NCI-H1436 (cell line): ENCODE data around the gene GC.
A peak's percentile ranks its signal among the peaks of the same experiment; 100 is the strongest.
"Not testable (repeated sequence)": the region's sequence is repeated elsewhere in the genome, so short reads cannot be mapped to it uniquely, and the experiment has no call there.

ENCODE experiments used
- DNase-seq: peaks from one replicate; lab custom pipeline; 2025; lab: John Stamatoyannopoulos, UW

The GC gene

DNA sequence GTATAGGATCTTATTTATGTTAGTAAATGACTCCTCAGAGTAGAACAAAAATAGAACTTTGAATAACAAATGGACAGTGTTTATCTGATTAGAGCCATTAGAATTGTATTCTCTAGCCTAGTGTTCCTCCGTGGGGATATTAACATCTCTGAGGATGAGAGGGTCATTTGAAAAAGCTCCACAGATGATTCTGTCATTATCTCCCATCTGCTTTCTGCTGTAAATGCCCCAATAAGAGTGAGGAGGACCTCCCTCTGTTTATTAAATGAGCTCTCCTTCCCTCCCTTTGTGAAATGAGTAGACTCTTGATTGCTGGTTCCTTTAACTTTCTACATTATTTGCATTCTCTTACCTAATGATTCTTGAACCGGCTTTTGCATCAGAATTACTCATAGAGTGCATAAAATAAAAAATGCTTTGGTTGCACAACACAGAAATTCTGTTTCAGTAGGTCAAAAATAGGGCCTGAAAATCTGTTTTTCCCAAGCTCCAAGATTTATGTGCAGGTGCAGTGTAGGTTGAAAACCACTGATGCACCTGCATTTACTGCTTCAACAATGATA, 18.0 kb downstream of the GC start:
- no peak for DNase-seq

DNA sequence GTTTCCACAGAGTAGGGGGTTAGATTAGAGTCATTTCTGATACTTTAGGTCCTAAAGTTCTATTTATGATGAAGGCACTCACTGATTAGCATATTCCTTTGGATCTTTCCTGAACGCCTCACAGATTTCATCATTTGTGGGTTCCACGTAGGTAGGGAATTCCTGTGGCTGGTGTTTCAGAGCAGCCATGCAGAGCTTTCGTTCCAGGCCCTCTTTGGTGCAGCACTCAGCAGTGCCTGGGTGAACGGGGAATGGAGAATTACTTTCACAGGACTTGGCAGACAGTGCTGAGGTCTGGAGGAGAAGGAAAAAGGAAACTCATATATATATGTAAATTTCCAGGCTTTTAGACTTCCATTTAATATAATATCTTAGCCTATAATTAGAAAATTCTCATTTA, 18.5 kb downstream of the GC start:
- no peak for DNase-seq

DNA sequence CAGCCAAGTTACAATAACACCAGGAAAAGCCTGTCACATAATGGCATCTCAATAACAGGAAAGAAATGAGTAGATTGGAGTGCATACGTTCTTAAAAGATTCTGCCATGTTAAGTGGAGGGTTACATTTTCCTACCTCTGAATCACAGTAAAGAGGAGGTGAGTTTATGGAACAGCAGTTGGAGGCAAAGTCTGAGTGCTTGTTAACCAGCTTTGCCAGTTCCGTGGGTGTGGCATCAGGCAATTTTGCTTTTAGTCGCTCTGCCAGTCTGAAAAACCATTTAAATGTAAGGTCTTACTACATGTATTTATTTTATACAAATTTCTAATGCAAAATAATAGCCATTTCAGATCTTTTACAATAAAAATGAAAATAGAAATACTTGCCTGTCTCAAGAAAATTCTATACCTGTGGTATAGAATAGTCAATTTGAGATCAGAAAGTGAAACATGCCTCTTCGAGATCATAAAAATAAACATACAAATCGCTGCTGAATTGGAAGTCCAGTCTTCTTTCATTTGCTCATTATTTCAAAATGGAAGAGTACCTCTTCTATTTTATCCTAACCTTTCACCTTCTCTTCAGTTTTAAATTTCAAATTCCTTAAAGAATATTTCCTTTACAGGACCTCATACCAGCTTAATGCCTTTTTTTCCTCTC, 31.4 kb downstream of the GC start:
- no peak for DNase-seq

DNA sequence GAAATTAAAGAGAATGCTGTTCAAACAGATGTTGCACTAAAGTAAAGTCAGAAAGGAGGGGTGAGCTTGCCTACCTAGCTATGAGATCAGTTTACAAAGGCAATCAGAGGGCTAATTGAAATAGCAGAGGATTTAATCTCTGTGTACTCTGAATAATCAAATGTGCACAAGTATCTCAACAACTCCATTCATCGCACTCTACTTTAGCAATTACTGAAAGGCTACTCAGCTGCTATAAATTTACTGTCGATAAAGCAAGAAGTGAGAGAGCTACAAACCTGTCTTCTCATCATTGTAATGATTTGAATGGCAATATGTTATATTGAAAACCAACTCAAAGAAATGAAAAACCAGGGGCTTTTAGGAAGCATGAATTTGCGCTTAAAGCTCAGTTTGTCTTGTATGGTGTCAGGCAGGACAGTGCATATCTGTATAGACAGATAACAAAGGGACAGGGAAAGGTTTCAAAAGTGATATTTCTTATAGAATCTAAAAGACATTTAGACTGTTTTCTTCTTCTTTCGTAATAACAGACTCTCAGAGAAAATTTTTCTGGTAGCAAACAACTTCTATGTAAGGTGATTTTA, 34.8 kb downstream of the GC start:
- no peak for DNase-seq

DNA sequence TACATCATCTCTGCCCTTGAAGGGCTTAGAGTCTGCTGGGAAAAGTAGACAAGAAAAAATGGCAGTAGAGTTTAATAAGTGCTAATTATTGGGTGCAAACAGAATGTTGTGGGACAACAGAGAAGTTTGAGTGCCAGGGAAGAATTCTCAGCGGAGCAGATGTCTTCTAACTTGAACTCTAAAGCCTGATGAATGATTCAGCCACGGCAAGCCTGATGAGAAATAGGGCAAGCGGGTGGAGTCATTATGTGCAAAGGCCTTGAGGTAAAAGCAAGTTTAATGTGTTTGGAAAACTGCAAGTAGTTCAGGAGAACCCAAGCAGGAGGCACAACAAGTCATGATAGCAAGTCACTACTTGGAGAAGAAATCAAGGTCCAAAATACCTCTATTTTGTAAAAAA, 37.5 kb downstream of the GC start:
- DNase-seq: no peak

DNA sequence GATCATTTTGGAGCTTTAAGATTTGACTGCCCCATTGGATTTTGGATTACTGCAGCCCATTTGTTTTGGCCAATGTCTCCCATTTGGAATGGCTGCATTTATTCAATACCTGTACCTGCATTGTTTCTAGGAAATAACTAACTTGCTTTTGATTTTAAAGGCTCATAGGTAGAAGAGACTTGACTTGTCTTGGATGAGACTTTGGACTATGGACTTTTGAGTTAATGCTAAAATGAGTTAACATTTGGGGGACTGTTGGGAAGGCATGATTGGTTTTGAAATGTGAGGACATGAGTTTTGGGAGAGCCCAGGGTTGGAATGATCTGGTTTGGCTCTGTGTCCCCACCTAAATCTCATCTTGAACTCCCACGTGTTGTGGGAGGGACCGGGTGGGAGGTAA, 45.1 kb downstream of the GC start:
- not testable (repeated sequence) for DNase-seq

DNA sequence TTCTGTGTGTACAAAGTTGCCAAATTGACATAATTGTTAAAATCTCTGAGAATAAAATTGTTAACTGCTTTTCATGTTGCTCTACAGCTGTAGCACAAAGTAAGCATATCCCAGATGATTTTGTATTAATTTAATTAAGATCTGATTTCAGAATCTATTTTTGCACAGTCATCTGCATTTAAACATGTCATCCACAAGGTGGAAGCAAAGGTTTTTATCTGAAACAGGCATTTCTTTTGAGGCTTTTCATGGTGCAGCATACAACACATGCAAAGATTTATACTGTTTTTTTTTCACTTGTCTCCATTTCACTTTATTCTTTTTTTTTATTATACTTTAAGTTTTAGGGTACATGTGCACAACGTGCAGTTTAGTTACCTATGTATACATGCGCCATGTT, 51.2 kb downstream of the GC start:
- DNase-seq: peak; percentile 2

DNA sequence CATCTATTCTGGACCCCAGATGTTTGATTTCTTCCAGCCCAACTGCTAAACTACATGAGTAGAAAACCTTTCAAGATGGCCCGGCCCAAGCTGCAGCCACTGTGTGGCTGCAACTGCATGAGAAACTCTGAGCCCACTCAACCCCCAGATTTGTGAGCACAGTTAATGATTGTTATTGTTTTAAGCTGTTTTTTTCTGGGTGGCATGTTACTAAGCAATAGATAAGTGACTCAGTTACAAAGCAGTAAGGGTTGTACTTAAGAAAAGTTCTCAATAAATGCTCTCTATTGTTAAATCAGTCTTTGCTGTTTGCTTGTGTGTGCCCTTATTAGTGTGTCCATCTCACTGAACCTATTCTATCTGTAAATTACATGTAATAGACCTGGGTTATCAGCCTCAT, 51.8 kb downstream of the GC start:
- no peak for DNase-seq

DNA sequence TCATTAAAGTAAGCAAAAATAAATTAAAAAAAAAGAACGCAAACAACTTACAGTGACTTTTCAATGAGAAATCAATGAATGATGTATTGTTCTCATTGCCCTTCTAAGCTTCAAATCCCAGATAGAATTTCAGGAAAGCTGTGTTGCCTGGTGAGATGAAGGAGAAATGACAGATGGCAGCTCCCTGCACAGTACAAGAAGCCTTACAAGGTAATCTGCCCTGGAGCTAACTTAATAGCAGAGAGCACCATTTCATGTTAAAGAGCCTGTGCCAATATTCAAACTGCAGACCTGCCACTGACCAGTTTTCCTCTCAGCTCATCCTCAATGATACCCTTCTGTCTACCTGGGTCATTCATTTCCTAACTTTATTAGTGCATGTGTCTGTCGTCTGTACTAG, 54.0 kb downstream of the GC start:
- DNase-seq: no peak

DNA sequence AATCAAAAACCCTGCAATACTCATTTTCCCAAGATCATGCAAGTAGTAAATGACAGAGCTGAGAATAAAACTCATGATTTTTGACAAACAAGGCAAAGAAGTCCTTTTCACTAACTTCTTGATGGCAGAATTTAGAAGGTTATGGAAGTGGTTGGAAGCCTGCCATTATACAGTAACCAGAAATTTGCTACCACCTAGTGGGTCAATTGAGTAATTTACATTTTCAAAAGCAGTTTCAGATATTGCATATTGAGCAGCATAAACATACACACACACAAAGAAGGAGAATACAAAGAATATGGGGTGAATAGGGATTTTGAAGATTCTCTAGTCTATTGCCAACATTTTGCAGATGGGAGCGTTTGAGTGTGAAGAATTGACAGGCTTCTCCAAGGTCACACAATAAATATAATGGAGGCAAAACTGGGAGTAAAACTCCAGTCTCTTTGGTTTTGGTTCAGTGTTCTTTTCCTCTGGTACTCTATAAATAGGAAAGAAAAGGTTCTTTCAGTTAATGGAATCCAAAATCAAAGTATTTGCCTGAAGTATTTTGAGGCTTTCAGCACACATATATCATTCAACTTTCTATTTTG, 70.2 kb downstream of the GC start:
- peak; percentile 4 for DNase-seq

DNA sequence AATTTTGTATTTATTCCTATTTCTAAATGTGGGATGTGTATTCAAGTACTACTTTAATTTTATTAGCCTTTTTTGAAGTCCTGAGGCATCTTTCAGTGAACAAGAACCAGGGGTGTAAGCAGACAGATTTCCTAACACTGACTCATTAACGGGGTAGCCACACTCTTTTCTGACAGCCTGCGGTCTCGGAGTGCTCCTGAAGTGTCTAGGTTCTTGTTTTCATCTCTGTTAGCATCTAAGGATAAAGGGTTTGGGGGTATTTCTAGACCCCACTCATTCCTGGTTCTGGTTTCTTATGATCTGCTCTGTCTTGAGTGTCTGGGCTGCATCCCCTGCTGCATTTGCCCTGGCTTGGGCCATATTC, 71.9 kb downstream of the GC start:
- DNase-seq: no peak

DNA sequence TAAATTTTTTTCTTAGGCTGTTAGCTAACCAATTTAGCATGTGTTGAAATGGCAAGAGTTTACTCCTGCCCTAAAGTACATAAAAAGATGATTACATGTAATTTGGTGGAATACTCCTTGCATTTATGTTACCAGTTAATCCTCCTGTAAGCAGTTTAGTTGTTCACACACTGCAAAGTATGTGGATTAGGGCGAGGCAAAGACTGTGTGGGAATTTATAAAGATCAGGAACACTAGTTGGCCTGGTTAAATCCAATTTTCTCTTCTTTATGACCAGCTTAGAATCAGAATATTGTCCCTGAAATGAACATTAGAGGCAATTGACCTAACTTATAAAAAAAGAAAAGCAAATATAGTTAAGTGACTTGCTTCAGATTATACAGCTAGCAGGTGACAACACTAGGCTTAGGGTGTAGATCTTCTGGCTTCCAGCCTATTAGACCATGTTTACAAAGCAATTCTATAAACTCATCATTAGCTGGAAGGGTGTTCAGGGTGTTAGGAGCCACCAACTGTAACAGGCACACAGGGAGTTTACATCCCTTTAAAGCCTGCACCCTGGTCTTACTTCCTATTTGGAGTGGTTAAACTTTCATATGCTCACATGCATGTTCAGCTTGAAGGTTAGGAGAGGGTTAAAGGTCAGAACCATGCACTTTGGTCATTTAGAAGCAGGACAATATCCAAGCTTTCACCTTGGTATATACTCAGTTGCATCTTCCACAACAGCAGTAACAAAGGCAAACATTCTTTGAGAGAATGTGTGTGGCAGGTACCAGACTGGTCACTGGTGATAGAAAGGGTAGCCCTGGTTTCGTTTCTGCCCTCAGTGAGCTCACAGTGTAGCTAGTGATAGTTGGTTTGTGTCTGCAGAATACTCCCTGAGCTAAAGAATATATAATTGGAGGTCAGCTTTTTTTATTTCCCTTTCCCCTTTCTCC, 72.6 kb downstream of the GC start:
- DNase-seq: no peak

DNA sequence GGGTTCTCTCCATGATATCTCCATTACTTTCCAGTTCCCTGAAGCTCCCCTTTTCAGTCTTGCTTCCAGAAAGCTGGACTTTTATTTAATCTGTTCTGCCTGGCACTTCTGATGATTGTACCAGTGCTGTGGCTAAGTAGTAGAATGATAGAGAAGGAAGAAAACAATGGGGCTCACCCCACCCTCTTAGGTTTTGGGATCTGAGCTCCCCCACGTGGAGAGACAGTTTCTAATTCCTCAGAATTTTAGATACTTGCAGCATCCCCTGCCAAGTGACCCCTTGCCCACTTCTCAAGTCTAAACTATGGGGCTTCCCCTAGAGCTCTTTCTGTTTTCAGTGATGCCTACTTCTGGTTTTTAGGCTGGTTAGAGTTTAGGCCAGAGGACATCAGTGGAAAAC, 73.9 kb downstream of the GC start:
- no peak for DNase-seq

DNA sequence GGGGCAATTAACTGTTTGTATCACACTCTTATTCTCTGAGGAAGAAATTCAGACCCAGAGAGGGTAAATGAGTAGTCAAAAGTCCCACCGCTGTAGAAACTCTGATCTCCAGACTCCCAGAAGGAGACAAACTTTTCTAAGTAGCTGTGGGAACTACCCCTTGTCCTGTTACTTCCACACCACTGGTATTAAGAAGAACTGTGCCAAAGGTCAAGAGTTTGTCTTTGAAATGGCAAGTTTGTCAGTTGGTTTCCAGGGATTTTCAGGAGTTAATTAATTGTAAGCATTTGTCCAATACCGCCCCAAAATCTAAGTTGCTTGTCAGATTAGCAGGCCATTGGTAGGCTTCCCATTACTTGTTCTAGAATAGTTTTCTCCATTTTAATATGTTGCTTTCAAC, 85.7 kb downstream of the GC start:
- no peak for DNase-seq

DNA sequence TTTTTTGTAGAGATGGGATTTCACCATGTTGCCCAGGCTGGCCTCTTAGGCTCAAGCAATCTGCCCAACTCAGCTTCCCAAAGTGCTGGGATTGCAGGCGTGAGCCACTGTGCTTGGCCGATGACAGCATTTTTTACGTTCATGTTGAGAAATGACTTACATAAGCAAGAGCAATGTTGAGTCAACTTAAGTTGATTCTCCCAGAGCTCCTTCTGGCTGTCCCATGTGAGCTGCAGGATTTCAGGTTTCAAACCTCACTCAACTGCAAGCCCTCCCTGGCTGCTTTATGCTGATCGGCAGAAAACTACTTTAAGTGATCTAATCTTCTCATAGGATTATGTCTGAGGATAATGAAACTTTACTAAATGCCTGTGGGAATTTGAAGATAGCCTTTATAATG, 86.8 kb downstream of the GC start:
- DNase-seq: no peak

DNA sequence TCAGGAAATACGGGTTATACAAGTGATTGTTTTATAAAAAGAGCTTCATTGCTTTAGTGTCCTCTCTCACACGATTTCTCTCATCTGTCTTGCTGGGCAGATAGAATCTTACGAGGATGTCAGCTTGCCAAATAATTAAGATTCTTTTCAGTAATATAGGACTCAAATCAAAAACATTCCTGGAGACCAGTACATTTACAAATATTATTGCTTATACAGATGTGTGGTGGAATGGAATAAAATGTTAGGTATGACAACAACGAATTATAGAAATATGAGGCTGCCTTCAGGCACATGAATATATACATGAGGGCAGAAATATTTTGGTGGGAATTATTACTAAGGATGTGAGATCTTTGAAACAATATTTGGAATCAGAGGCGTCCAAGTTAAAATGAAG, 88.9 kb downstream of the GC start:
- no peak for DNase-seq

DNA sequence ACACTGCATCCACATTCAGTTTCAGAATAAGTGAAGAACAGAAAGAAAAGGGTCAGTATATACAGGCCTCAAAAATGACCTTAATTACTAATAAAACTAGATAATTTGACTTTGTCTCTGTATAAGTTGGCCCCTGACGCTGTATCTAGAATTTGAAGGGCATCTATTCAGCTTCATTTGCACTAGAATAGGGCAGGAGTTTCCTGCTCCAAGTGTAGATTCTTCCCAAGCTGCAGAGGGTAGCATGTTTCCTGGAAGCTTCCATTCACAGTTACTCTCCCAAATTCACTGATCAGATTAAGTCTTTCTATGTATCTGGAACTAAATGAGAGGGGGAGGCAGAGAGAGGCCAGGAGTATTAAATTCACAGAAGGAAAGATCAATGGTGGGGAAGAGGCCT, 90.9 kb downstream of the GC start:
- no peak for DNase-seq

DNA sequence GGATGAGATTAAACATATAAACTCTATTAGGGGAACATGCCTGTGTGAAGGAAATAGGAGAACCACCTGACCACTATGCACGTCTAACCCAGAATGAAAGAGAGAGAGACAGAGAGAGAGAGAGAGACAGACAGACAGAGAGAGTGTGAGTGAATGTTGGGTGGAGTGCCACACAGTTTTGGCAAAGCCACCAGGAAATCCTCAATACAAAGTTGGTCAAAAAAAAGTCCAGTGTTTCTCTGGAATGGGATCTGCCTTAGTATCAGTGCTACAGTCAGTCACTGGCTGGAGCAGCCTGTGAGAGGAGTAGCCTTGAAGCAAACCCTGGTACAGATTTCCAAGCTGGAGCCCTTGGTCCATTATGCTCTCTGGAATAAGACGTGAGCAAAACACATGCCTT, 91.7 kb downstream of the GC start:
- no peak for DNase-seq
